ENCODE results near the gene C6orf141.
"Not testable (repeated sequence)": the region's sequence is repeated elsewhere in the genome, so short reads cannot be mapped to it uniquely, and the experiment has no call there.

C6orf141 gene

DNA sequence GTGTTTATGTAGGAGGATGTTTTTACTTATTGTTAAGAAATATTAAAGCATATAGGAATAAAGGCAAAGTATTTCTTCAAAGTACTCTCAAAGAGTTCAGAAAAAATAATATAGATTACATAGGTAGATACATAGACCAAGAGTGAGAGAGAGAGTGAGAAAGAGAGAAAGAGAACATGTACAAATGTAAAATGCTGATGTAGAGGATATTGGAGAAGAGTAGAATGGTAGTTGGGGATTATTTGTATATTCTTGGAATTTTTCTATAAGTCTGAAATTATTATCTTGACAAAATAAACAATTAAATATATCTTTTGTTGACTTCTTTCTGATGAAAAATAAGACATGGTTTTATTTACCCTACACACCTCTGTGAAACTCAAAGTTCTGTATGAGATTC lies 29.2 kb downstream of the C6orf141 start:
- no peak for DNase-seq

GRCh38 chr6:49582529-49582928 lies 32.1 kb downstream of the C6orf141 start:
- no peak for DNase-seq

DNA sequence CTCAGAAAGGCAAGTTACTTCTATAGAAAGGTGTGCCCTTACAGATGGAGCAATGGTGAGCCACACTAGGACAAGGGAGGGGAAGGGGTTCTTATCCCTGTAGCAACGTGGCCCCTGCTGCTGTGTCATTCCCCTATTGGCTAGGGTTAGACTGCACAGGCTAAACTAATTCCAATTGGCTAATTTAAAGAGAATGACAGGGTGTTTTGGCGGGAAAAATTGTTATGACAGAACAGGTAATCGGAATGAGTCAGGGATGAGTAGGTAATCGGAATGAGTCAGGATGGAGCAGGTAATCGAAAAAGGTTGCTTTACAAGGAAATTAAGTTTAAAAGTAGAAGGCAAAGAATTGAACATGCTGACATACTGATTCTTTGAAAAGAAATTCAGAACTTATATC lies 36.8 kb downstream of the C6orf141 start:
- DNase-seq = not testable (repeated sequence)
